ENCODE data around the gene TTF2. TPM values are rescaled to one million over a fixed set of nuclear protein-coding genes. Genes with fewer than 3 reads are reported as not detected.

TTF2 gene
- total RNA-seq, 4 donors from 2014 or later = 12.1 to 59.4 (median 28.5) TPM

DNA sequence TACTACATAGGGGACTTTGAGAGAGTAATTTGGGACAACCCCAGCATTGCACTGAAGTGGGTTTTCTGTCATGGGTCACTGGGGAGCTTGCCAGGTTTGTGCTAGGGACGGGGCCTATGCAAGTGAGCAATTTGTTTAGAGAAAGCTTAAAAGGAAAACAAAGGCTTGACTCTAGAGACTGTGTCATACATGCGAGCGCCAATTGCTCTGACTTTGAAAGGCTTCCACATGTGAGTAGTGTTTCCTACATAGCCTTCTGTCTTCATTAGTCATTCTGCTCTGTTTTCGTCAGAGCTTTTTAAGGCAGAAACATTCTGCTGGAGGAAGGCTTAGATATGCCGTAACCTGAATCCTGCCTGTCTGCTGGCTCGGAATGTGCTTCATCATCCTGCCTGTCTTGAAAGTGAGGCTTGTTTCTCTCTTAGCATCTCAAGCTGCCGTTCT lies 33.0 kb downstream of the TTF2 start:
- no peak for TF ChIP-seq CTCF (IDR thresholded peaks at IDR 0.05)
- no peak for TF ChIP-seq POLR2A (IDR thresholded peaks at IDR 0.05)
- Histone ChIP-seq H3K4me3 (no peak overlapping the region), H3K36me3 (peaks cover 0 to 37% (median 0%) of the 10 kb centered on the region in 3 donors), H3K4me1 (peaks cover 0 to 12% (median 0%) of the 10 kb centered on the region in 4 donors), H3K27ac (peak overlapping the region in 1 of 4 donors; percentile 55), H3K27me3 (no peaks in the 10 kb centered on the region), H3K9me3 (no peaks in the 10 kb centered on the region)
- peak in 1 of 3 donors; percentile 52 for DNase-seq

- H3K4me3 ChIP-seq = no peak overlapping the region
- H3K27me3 ChIP-seq = no peaks in the 10 kb centered on the region
- no peaks in the 10 kb centered on the region for H3K9me3 ChIP-seq
- peak in 1 of 3 donors; percentile 56 for DNase-seq
- peak in 3 of 6 experiments; percentile 41 to 63 (median 47) for TF ChIP-seq CTCF (IDR thresholded peaks at IDR 0.05)
- no peak for TF ChIP-seq POLR2A (IDR thresholded peaks at IDR 0.05)
- H3K4me1 ChIP-seq = peaks cover 0 to 12% (median 0%) of the 10 kb centered on the region in 4 donors
- peak overlapping the region in 1 of 4 donors; percentile 42 for H3K27ac ChIP-seq
- H3K36me3 ChIP-seq = peaks cover 0 to 44% (median 0%) of the 10 kb centered on the region in 3 donors
Measured at GRCh38 chr1:117093870-117094621, 33.9 kb downstream of the TTF2 start.

DNA sequence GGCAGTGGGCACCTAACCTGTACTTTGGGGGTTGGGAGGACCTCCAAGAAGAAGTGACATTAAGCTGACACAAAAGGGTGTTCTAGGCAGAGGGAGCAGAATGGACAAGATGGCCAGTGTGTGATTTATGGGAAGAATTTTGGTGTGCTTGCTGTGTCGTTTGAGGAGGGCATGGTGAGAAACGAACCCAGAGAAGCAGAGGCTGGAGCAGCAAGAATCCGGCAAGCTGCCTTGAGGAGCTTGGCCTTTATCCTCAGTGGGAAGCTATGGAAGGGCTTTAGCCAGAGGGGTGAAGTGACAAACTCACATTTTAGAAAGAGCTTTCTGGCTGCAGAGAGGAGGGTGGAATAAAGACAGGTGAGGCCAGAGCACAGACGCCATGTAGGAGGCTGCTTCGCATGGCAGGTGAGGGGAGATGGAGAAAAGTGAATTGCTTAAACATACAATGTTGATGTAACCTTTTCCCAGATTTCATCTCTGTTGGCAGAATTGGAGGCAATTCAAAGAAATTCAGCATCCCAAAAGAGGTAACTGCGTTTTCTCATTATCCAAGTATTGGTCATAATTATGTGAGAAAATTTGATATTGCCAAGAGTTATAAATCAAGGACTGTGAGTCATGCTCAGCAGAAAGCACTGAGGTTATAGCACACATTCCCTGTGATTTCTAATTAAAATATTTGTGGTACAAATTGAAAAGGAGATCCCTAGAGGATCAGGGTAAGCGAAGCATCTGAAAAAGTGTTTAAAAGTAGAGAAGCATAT lies 34.9 kb downstream of the TTF2 start:
- TF ChIP-seq POLR2A (IDR thresholded peaks at IDR 0.05) (no peak), CTCF (IDR thresholded peaks at IDR 0.05) (no peak)
- Histone ChIP-seq H3K27ac (no peak overlapping the region), H3K36me3 (peaks cover 0 to 50% (median 0%) of the 10 kb centered on the region in 3 donors), H3K9me3 (no peaks in the 10 kb centered on the region), H3K4me3 (no peak overlapping the region), H3K4me1 (peaks cover 0 to 12% (median 0%) of the 10 kb centered on the region in 4 donors), H3K27me3 (no peaks in the 10 kb centered on the region)
- DNase-seq = no peak

GRCh38 chr1:117096951-117097408 lies 36.9 kb downstream of the TTF2 start:
- no peaks in the 10 kb centered on the region for H3K27me3 ChIP-seq
- TF ChIP-seq POLR2A (IDR thresholded peaks at IDR 0.05) = no peak
- no peak for TF ChIP-seq CTCF (IDR thresholded peaks at IDR 0.05)
- H3K4me3 ChIP-seq = no peak overlapping the region
- H3K36me3 ChIP-seq = peaks cover 0 to 45% (median 0%) of the 10 kb centered on the region in 3 donors
- no peak for DNase-seq
- H3K9me3 ChIP-seq = no peaks in the 10 kb centered on the region
- no peak overlapping the region for H3K27ac ChIP-seq
- H3K4me1 ChIP-seq = peaks cover 0 to 12% (median 0%) of the 10 kb centered on the region in 4 donors

DNA sequence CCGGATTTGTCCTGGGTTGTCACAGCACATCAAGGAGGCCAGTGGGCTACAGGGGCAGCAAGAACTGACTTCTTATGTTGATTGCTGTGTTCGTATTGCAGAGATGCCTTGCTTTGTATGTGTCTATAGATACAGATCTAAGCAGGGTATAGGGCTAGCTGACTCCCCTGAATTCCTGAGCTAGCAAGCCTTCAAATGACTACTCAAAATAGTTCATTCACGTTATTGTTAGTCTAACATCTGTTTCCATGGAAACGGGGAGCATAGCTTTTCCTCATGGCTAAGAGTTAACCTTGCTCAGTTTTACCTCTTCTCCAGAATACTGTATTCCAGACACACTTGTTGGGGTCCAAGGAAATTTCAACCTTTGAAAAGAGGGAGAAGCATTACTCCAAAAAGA lies 37.3 kb downstream of the TTF2 start:
- Histone ChIP-seq H3K27ac (no peak overlapping the region), H3K9me3 (no peaks in the 10 kb centered on the region), H3K4me3 (no peak overlapping the region), H3K27me3 (no peaks in the 10 kb centered on the region), H3K4me1 (peaks cover 0 to 12% (median 0%) of the 10 kb centered on the region in 4 donors), H3K36me3 (peaks cover 0 to 49% (median 0%) of the 10 kb centered on the region in 3 donors)
- no peak for DNase-seq
- TF ChIP-seq CTCF (IDR thresholded peaks at IDR 0.05) = no peak
- no peak for TF ChIP-seq POLR2A (IDR thresholded peaks at IDR 0.05)
